Loucy (cell line): ENCODE data around the gene FIBCD1.

ENCODE experiments used
- H2AFZ ChIP-seq: fragments of 200-600 bp; sonication (generic); 2 replicates; pipeline ENCODE4 v1.6.0; 2016; ENCODE audit warnings: antibody characterized with exemption, mild to moderate bottlenecking, low read length, moderate library complexity
- H3F3A ChIP-seq: fragments of 200-600 bp; 2 replicates; pipeline ENCODE4 v1.6.0; 2016; ENCODE audit warnings: antibody characterized with exemption, low read depth, mild to moderate bottlenecking
- H3K27me3 ChIP-seq: fragments of 200-600 bp; sonication (generic); 2 replicates; pipeline ENCODE4 v1.6.1; 2014; ENCODE audit warnings: low read length, mild to moderate bottlenecking; ENCODE audit not compliant: insufficient read depth, poor library complexity, severe bottlenecking
- H3K36me3 ChIP-seq: fragments of 200-600 bp; sonication (generic); 2 replicates; pipeline ENCODE4 v1.6.1; 2016; ENCODE audit warnings: low read length; ENCODE audit not compliant: insufficient read depth
- H3K4me1 ChIP-seq: fragments of 200-600 bp; sonication (generic); 2 replicates; pipeline ENCODE4 v1.5.1; 2014; ENCODE audit warnings: low read length, mild to moderate bottlenecking; ENCODE audit not compliant: insufficient read depth, poor library complexity, severe bottlenecking
- H3K4me2 ChIP-seq: fragments of 200-600 bp; sonication (generic); 2 replicates; pipeline ENCODE4 v1.6.0; 2014; ENCODE audit warnings: antibody characterized with exemption, low read length, low read depth, mild to moderate bottlenecking; ENCODE audit not compliant: poor library complexity, severe bottlenecking
- H3K4me3 ChIP-seq: fragments of 200-600 bp; sonication (generic); 2 replicates; pipeline ENCODE4 v1.5.1; 2014; ENCODE audit warnings: low read length, mild to moderate bottlenecking, mixed read lengths; ENCODE audit not compliant: poor library complexity, severe bottlenecking
- H3K79me2 ChIP-seq: fragments of 200-600 bp; sonication (generic); 2 replicates; pipeline ENCODE4 v1.6.1; 2014; ENCODE audit warnings: low read length; ENCODE audit not compliant: insufficient read depth
- H3K9ac ChIP-seq: fragments of 200-600 bp; sonication (generic); 2 replicates; pipeline ENCODE4 v1.6.0; 2014; ENCODE audit warnings: mild to moderate bottlenecking, low read depth, low read length, moderate library complexity; ENCODE audit not compliant: poor library complexity, severe bottlenecking
- H3K9me2 ChIP-seq: fragments of 200-600 bp; sonication (generic); replicated peaks from 2 replicates; pipeline ENCODE4 v1.6.1; 2016; ENCODE audit warnings: low read depth, low read length, mixed read lengths
- H3K9me3 ChIP-seq: fragments of 200-600 bp; sonication (generic); 2 replicates; pipeline ENCODE4 v1.6.1; 2014; ENCODE audit warnings: mild to moderate bottlenecking, antibody characterized with exemption, low read length, low read depth; ENCODE audit not compliant: insufficient read depth
- H4K20me1 ChIP-seq: fragments of 200-600 bp; sonication (generic); 2 replicates; pipeline ENCODE4 v1.6.0; 2014; ENCODE audit warnings: antibody characterized with exemption, low read length, mild to moderate bottlenecking; ENCODE audit not compliant: insufficient read depth, poor library complexity, severe bottlenecking
- EZH2phosphoT487 ChIP-seq: fragments of 200-600 bp; IDR thresholded peaks from 2 replicates; pipeline ENCODE4 v1.6.1; 2018; ENCODE audit warnings: antibody characterized with exemption, mild to moderate bottlenecking, moderate library complexity, borderline replicate concordance
- TF ChIP-seq, protein P1 (sequence below): fragments of 200-600 bp; sonication (generic); conservative IDR thresholded peaks from 2 replicates; pipeline ENCODE4 v1.5.1; 2014; ENCODE audit warnings: mild to moderate bottlenecking, antibody characterized with exemption, low read length

FIBCD1 gene

DNA sequence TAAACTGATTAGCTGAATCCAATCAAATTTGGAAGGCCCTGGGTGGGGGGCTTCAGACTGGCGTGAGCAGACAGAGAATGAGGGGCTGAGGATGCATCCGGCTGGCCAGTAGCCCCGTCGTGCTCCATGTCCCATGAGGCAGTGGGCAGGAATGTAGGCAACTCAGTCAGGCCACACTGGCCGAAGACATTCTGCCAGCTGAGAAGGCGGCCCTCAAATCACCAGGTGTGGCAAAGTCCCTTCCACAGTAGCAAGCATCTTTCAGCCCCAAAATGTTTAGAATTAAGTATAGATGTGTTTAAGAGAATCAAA, 44.3 kb upstream of the FIBCD1 start:
- no peaks in the 10 kb centered on the region for H3K9me3 ChIP-seq
- no peak overlapping the region for H3K4me2 ChIP-seq
- H3K79me2 ChIP-seq = no peaks in the 10 kb centered on the region
- H3K36me3 ChIP-seq = no peaks in the 10 kb centered on the region
- no peak overlapping the region for H3K4me3 ChIP-seq
- no peaks in the 10 kb centered on the region for H3K4me1 ChIP-seq
- H3K27me3 ChIP-seq = no peaks in the 10 kb centered on the region
- H3K9ac ChIP-seq = no peak overlapping the region
- H2AFZ ChIP-seq = no peak overlapping the region
- TF ChIP-seq EZH2phosphoT487 = no peak
- TF ChIP-seq, protein P1, sequence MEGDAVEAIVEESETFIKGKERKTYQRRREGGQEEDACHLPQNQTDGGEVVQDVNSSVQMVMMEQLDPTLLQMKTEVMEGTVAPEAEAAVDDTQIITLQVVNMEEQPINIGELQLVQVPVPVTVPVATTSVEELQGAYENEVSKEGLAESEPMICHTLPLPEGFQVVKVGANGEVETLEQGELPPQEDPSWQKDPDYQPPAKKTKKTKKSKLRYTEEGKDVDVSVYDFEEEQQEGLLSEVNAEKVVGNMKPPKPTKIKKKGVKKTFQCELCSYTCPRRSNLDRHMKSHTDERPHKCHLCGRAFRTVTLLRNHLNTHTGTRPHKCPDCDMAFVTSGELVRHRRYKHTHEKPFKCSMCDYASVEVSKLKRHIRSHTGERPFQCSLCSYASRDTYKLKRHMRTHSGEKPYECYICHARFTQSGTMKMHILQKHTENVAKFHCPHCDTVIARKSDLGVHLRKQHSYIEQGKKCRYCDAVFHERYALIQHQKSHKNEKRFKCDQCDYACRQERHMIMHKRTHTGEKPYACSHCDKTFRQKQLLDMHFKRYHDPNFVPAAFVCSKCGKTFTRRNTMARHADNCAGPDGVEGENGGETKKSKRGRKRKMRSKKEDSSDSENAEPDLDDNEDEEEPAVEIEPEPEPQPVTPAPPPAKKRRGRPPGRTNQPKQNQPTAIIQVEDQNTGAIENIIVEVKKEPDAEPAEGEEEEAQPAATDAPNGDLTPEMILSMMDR = no peak
- H3F3A ChIP-seq = no peaks in the 10 kb centered on the region
- no peaks in the 10 kb centered on the region for H4K20me1 ChIP-seq
- H3K9me2 ChIP-seq = no peaks in the 10 kb centered on the region

DNA sequence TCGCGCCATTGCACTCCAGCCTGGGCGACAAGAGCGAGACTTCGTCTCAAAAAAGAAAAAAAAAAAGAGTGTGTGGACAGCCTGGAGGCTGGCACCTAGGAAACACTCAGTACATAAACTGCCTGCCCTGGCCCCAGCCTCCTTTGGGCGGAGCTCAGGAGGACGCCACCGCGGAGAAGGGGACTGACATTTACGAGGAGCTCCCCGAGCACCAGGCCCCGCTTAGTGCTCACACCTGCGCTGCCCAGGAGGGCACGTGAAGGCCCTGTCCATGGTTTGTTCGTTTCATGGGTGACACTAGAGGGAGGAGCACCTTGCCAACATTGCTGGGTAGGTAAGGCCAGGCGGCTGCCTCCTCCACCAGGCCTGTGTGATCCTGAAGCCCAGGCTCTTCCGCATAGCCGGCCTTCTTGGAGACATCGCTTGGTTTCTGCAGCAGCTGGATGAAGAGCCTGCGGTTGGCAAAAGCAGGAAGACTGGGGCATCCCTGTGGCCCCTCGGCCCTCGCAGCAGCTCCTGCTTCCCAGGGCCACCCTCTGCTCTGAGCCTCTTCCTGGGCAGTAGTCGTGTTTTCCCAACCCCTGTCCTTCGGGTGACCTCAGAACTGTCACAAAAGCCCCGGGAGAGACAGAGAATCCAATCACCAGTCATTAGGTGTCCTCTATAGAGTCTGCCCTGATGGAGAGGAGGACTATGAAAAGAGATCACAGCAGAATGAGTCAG, 43.8 kb upstream of the FIBCD1 start:
- no peak overlapping the region for H3K4me2 ChIP-seq
- H4K20me1 ChIP-seq = no peaks in the 10 kb centered on the region

DNA sequence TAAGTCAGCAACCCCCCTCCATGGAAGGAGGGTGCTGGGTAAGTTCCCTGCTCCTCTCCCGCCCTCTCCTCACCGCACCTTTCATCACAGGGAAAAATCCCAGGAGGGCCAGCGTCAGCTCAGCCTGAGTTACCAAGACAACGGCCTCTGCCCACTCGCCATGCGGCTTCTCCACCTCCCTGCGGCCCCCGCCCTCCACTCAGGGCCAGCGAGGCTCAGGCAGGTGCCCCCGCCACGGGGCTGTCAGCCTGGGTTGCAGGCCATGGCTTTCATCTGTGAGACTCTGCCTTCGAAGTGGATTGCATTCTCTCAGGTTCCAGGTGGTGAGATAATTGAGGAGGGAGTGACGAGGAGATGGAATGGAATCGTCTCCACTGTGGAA, 42.7 kb upstream of the FIBCD1 start:
- Histone ChIP-seq H3K9ac (no peak overlapping the region), H3K79me2 (no peaks in the 10 kb centered on the region), H3K4me3 (no peak overlapping the region), H3K4me1 (no peaks in the 10 kb centered on the region), H3K9me2 (no peaks in the 10 kb centered on the region), H3K4me2 (no peak overlapping the region), H3K27me3 (no peaks in the 10 kb centered on the region), H3K9me3 (no peaks in the 10 kb centered on the region), H3K36me3 (no peaks in the 10 kb centered on the region), H3F3A (no peaks in the 10 kb centered on the region), H2AFZ (no peak overlapping the region), H4K20me1 (no peaks in the 10 kb centered on the region)
- no peak for TF ChIP-seq EZH2phosphoT487
- TF ChIP-seq, protein P1 = no peak

More for the DNA sequence above, 43.8 kb upstream of the FIBCD1 start:
- Histone ChIP-seq H3K9me2 (no peaks in the 10 kb centered on the region), H3F3A (no peaks in the 10 kb centered on the region), H3K36me3 (no peaks in the 10 kb centered on the region), H3K79me2 (no peaks in the 10 kb centered on the region), H3K9me3 (no peaks in the 10 kb centered on the region), H3K9ac (no peak overlapping the region), H3K4me1 (no peaks in the 10 kb centered on the region), H3K27me3 (no peaks in the 10 kb centered on the region), H2AFZ (no peak overlapping the region), H3K4me3 (no peak overlapping the region)
- TF ChIP-seq, protein P1 = no peak
- no peak for TF ChIP-seq EZH2phosphoT487
